GM19035 (cell line): ENCODE data around the gene GJB2.

Source experiments
- ATAC-seq: cut with Tn5 transposase; IDR thresholded peaks from one replicate; pipeline ENCODE4 v1.9.1; 2021; ENCODE audit not compliant: unreplicated experiment

GJB2 gene

GRCh38 chr13:20192836-20193161, at the start of gene GJB2:
Gene GJB2 (minus strand): TSS chr13:20192938. CDS start chr13:20189581, 3,357 bp downstream.
- no peak for ATAC-seq

- ATAC-seq = no peak
These were observed 48.9 kb upstream of the GJB2 start for GRCh38 chr13:20241593-20241992.

- ATAC-seq = no peak
These were observed 47.0 kb upstream of the GJB2 start for GRCh38 chr13:20239748-20240147.

DNA sequence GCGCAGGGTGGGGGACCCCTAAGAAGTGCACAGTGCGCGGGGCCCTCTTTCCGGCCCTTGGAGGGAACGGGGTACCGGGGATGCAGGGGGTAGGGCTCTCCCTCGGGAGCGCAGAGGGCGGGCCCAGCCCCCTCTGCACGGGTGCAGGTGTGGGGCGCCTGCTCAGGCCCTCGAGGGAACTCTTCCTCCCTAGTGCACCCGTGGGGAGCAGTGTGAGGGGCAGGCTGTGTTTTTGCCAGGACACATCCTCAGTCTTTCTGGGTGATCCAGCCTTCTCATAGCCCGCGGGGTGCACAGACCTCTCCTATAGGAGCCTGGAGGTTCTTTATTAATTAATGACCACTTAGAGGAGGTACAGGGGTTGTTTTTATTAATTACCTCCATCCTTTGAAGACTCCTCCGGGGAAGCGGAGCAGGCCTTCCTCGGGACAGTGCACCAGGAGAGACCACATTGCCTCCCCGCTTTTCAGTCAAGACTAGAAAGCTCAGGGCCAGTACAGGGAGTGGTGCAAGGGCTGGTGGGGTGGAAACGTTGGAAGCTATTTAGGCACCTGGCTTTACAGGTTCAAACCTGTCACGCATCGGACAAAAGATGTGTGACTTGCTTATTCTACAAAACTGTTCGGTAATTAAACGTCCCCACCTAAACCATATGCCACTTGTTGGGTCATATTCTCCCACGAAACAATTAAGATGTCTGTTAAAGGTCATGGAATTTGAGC, 40.0 kb upstream of the GJB2 start:
- no peak for ATAC-seq

DNA sequence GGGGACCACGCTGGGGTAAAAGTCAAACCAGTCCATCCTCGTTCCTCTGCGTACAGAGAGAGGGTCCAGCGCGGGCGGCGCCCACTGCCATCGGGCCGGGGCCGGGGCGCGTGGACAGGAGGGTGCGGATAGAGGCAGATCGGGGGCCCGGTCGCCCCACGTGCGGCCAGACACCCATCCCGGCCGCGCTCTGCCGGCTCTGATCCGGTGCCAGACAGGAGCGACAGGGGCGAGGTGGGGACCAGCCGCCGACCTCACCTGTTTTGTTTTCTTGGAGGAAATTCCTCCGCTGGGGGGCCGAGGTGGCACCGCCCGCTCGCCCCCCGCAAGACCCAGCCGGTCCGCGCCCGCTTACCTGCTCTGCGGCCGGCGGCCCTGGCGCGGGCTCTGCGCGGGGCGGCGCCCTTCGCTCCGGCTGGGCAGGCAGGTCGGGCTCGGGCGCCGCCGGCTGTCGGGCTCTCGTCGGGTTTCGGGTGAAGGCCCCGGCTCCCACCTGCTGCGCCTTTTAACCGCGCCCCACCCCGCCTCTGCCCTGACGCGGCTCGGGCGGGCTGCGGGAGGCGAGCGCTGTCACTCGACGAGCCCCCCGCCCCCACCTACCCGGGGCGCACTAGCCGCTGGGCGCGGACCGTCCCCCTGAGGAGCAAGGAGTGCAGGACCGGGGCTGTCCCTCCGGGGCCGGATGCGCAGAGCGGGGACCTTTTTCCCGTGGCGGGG, 39.3 kb upstream of the GJB2 start, which contains the start of gene GJB6:
GJB6 (minus strand) TSS at position 481 of the 717 bp plus-strand sequence. CDS start 8,839 bp downstream, outside the sequence.
- ATAC-seq = no peak

GRCh38 chr13:20230913-20231838, 38.4 kb upstream of the GJB2 start:
- no peak for ATAC-seq

- no peak for ATAC-seq
These were observed 35.0 kb upstream of the GJB2 start for GRCh38 chr13:20227730-20228129.

GRCh38 chr13:20227288-20227687, 34.5 kb upstream of the GJB2 start:
- no peak for ATAC-seq

GRCh38 chr13:20222553-20222952, 29.8 kb upstream of the GJB2 start:
- ATAC-seq = no peak

DNA sequence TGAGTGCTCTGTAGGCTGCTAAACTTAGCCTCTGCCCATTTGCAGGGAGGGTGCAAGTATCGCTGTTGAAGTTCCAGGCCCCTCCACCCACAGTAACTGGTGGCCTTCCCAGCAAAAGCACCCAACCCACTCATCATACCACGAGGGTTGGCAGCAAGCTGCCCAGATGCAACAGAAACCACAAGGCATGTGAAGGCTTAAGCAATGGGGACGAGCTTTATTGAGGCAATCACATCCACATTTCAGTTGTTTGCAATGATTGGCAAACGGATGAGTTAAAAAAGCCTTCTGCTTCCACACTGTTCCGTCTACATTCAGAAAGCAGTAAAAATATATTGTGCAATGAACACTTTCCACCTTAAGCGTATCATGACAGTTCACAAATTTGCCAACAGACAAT, 29.0 kb upstream of the GJB2 start:
- ATAC-seq = no peak

DNA sequence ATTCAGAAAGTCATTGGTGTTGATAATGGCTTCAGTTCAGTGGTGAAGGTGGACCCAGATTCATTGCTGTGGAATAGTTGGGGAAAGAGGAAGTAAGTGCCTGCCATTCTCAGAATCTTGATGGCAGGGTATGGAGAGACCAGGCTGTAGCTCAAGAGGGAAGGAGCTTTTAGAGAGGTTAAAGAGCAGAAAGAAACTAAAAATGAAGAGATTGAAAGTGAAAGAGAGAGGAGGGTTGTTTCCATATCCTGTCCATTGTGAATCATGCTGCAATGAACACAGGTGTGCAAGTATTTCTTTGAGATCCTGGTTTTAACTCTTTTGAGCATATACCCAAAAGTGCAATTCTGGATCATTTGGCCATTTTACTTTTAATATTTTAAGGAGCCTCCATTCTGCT, 26.8 kb upstream of the GJB2 start:
- peak; percentile 88 for ATAC-seq

DNA sequence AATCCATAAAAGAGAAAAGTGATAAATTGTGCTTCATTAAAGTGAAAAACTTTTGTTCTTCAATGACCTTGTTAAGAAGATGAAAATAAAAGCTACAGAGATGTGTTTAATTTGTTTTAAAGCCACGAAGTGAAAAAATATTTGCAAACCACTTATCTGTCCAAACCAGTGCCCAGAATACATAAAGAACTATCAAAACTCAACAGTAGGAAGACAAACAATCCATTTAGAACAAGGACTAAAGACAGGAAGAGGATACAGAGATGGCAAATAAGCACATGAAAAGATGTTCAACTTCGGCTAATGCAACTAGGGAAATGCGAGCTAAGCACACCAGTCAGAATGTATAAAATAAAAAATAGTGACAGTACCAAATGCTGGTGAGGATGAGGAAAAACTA, 24.4 kb upstream of the GJB2 start:
- ATAC-seq = no peak

DNA sequence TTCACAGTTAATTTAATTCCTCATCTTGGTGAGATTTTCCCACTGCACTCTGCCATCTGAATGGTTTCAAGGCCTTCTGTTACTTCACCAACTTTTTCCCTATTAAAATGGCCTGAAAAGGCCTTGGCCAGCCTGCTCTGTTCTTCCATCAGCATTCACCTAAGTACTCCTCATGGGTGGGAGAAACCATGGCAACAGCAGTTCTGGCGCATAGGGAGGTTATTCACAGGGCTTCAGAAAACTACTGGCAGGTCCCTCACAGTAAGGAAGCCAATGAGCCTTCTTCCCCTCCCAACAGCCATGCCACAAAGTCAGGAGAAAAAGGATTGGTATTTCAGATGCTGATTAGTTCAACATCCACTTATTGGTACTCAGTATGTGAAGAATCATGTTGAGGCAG, 17.2 kb upstream of the GJB2 start:
- no peak for ATAC-seq

DNA sequence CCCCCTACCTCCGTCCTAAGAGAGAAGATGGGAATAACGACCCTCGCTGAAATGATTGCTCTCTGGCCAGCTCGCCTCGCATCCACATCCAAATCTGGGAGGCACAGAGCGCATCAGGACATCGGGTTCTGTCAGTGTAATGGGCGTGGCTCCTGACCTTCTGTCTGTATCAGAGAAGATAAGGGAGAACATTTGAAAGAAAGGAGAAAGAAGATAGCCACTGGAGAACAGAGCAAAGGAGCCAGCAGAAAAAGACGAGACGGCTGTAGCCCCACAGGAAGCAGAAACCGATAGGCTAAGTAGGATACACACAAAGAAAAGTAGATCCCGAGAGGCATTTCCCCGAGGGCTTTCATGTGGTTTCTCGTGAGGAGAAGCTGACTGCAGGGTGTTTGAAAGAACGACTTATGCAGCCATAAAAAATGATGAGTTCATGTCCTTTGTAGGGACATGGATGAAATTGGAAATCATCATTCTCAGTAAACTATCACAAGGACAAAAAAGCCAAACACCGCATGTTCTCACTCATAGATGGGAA, 14.0 kb upstream of the GJB2 start:
- ATAC-seq = no peak

DNA sequence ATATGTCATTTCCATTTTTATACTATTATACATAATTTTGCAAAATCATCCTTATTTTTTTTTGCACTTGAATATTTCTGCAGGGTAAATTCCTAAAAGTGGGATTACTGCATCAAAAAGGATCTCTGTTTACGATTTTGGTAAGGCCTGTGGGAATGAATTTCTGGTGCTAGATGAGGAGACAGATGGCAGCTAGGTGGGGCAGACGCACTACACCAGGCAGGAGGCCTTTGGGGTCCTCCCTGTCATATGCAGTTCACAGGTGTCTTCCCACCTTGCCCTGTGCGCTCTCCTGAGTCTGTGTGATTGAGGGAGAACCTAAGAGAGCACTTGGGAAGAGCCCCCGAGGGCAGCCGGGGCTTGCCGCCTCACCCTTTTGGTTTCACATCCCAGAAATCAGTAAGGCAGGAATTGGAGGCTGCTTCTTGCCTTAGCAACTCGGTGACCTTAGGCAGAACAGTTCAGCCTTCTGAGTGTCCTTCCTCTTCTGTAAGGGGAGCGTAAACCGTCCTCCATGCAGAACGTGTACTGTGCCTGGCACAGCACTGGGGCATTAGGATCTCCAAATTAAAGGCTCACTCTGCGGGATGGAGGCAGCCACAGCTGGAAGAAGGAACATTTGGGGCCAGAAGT, 13.4 kb upstream of the GJB2 start:
- no peak for ATAC-seq

DNA sequence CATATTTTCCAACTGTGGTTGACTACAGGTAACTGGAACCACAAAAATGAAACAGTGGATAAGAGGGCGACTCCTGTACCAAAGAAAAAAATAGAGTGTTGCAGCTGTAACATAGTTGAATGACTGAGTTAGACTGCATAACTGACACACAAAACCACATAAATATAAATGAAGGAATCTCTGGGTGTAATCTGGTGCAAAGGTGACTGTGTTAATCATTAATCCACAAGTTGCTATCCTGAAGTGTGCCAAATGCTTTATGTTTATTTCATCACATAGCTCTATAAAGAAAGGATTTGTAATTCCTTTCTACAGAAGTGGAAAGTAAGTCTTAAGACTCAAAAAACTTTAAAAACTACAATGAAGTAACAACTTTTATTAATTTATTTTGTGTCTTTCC, 6.0 kb upstream of the GJB2 start:
- no peak for ATAC-seq

DNA sequence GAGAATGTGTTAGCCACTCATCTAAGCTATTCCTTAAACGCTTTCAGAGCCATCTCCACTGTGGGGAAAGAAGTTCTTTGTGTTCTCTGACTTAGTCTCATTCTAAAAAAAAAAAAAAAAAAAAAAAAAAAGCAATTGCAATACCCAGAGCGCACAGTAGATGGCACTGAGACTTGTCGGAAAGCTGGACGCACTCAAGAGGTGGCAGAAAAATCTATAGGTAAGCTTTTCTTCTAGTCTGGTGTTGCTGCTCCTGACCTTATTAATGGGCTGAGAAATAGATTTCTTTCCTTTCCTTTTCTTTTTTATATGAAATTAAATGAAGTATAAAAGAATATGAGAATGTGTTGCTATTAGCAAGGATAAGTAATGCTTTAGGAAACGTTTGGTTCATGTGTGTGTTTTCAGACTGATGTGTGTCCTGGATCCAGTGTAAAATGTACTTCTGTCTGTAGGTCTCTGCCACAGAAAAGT, 4.7 kb upstream of the GJB2 start:
- ATAC-seq = no peak

- ATAC-seq = no peak
These were observed 3.1 kb upstream of the GJB2 start for GRCh38 chr13:20195801-20196200.

- no peak for ATAC-seq
These were observed 1.3 kb upstream of the GJB2 start for GRCh38 chr13:20193907-20194631.
